HG03108 (cell line): ENCODE results near the gene TMEM40.
"Not testable (repeated sequence)": the region's sequence is repeated elsewhere in the genome, so short reads cannot be mapped to it uniquely, and the experiment has no call there.

Experiments used
- ATAC-seq: cut with Tn5 transposase; IDR thresholded peaks from one replicate; pipeline ENCODE4 v1.9.1; 2021; ENCODE audit warnings: moderate library complexity; ENCODE audit not compliant: unreplicated experiment

TMEM40 gene, protein sequence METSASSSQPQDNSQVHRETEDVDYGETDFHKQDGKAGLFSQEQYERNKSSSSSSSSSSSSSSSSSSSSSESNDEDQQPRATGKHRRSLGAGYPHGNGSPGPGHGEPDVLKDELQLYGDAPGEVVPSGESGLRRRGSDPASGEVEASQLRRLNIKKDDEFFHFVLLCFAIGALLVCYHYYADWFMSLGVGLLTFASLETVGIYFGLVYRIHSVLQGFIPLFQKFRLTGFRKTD

DNA sequence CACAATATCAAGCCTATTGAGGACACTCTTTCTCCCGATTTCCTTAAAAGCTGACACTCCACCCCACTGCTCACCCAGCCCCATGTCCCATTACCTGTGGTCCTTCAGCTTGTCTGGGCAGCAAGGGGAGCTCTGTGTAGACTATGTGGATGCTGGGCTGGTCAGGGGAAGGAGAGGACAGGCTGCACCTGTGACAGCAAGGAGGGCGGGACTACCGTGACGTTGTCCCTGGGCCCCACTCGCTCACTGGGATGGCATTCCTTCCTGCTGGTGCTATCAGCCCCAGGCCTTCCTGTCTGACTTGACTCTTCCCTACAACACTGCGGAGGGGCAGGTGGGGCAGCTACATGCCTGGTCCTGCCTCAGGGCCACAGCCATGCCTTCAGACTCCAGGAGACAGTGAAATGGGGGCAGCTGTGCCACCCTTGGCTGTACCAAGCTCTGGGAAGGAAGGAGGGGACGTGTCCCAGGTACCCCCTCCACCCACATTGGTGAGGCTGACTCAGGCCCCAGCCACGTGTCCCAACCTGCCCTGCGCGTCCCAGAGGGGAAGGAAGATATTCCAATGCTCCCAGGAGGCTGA, at the start of gene TMEM40:
TSS of gene TMEM40 (minus strand) at position 163 of the 583 bp plus-strand sequence. CDS start 9,427 bp downstream, outside the sequence.
- no peak for ATAC-seq

DNA sequence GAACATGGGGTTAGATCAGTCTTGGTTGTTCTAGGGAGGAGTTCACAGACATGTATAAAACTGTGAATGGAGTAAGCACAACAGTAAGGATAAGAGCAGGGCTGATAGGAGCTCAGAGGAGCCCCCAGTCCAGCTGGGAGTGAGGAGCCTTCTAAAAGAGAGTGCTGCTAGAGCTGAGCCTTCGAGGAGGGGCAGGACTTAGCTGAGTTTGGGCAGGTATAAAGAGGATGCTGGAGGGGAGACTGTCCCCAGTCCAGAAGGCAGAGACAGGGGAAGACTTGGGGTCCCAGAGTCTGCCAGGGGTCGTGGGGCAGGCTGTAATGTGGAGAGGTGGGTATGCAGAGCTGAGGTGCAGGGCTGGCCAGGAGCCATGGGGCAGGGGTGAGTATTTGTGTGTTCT, 49.5 kb upstream of the TMEM40 start:
- ATAC-seq: no peak

DNA sequence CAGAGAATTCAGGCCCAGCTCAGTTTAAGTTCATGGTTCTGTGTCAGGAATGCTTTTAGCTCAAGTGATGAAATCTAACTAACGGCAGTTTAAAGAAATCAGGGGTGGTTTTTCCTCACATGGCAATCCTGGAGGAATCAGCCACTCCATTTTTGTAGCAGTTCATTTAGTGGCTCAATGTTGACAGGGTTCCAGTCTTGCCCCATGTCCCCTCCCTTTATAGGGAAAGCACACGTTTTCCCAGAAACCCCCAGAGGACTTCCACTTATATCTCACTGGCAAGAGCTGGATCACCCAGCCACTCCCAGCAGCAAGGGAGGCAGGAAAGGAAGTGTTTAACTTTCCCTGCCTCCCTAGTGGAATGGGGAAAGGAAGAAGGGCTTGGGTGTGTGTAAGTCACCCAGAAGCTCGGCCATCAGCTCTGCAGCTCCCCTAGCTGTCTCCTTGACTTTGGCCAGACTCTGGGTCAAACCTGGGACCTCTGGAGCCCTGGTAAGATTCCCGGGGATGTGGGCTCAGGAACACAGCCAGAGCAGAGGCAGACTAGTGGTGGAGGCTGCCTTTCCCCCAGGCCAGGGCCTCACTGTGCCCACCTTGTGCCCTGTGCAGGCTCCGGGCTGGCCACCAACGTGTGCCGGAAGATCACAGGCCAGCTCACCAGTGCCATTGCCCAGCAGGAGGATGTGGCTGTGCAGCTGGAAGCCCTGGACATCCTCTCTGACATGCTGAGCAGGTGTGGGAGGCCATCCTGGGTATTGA, 48.7 kb upstream of the TMEM40 start:
- no peak for ATAC-seq

DNA sequence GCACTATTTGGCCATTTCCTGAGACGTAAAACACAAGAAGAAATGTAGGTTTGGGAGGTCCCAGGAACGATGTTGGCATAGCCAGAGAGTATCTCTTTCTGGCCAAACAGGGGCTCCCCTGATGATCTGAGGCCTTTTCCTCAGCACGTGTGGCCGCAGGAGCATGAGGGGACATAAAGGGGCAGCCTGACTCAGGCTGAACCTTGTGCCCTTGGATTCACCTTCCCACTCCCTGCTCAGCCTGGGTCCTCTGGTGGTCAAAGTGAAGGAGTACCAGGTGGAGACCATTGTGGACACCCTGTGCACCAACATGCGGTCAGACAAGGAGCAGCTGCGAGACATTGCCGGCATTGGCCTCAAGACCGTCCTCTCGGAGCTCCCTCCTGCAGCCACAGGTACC, 48.0 kb upstream of the TMEM40 start:
- no peak for ATAC-seq

DNA sequence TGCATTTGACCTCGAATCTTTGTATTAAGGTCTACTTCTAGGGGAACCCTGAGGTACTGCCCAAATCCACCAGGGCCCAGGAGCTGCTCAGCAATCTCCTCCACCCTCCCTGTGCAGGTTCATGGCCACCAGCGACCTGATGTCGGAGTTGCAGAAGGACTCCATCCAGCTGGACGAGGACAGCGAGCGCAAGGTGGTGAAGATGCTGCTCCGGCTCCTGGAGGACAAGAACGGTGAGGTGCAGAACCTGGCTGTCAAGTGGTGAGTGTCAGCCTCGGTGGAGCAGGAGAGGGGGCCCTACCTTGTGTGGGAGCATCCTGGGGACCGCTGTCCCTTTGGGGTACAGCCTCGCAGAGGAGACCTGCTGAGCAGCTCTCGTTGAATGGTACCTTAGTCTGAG, 44.3 kb upstream of the TMEM40 start:
- ATAC-seq: no peak

DNA sequence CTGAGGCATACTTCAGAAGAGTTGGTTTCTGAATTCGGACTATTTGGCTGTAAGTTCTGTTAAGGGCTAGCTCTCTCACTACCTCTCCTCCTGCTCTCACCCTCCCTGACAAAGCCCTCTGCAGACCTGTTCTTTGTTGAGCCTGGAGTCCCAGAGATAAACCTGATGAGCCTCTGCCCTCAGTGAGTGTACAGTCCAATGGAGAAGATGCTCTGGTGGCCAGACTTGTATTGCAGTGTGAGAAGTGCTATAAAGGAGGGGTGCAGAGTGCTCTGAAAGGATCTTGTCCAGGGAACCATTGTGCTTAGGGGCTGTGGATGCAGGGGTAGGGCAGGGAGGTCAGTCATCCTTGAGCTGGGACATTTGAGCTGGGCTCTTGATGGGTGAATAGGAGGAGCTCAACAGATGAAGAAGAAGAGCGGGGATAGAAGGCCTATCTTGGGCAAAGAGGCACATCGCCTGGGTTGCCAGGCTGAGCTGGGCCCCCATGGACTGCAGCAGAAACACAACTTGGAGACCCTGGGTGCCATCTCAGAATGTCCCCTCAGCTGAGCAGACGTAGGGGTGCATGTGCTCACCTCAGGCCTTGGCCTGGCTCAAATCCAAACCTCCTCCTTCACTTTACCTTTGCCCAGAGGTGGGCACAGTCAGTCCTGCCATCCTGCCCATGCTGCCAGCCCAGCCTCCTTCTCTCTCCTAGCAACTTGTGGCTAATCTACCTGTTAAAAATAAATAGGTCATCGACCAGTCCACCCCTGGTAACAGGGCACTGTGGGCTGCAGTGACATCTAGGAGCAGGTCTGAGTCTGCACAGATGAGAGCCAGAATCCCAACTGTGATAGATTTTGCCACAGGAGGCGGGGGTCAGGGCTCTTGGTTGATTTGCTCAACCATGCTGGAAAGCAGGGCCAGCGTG, 40.7 kb upstream of the TMEM40 start:
- no peak for ATAC-seq

DNA sequence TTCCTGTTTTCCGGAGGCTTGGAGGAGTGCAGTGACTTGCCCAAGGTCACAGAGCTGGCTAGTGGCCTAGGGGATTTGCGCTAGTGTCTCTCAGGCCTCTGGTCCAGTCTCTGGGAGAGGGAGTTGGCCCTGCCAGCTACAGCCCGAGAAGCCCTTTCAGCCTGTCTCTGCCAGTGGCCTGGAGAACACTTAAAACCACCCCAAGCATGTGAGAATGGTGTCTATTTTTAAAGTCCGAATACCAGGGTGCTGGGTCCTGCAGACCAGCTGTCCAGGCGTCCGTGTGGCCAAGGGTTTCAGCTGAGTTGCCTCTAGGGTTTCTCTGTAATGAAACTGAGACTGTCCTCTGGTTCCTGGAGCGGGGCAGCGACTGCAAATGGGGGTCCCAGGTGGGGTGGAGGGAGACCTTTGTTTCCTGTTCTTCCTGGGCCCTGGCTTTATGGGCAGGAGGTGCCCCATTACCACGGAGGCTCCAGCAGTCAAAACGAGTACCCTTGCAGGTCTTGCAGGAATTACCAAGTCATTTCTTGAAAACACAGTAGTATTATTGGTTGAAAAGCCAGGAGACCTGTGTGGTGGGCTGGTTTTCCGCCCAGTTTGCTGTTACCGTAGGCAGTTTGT, 39.6 kb upstream of the TMEM40 start:
- no peak for ATAC-seq

DNA sequence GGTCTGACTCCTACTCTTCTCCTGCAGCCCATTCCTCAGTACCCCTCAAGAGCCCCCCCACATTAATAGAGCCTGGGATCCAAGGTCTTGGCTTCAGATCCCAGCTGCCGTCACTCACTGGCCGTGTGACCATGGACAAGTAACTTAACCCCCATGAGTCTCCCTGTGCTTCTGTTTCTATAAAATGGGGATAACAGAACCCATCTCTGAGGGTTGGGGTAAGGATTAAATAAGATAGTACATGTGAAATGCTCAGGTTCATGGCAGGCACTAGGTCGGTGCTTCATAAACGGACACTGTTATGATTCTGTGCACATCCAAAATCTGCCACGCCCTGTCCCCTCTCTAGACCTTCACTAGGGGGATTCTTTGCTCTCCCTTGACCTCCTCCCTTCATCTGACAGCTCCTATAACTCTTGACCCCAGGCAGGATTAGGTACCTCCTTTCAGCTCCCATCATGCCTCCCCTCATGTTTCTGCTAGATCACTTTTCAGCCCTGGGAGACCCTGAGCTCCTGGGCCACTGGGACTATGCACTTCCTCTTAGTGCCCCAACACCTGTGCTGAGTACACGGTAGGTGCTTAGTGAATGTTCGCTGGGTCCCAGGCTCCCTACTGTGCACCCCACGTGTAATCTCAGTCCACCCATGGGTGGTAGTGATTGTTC, 39.0 kb upstream of the TMEM40 start:
- no peak for ATAC-seq

DNA sequence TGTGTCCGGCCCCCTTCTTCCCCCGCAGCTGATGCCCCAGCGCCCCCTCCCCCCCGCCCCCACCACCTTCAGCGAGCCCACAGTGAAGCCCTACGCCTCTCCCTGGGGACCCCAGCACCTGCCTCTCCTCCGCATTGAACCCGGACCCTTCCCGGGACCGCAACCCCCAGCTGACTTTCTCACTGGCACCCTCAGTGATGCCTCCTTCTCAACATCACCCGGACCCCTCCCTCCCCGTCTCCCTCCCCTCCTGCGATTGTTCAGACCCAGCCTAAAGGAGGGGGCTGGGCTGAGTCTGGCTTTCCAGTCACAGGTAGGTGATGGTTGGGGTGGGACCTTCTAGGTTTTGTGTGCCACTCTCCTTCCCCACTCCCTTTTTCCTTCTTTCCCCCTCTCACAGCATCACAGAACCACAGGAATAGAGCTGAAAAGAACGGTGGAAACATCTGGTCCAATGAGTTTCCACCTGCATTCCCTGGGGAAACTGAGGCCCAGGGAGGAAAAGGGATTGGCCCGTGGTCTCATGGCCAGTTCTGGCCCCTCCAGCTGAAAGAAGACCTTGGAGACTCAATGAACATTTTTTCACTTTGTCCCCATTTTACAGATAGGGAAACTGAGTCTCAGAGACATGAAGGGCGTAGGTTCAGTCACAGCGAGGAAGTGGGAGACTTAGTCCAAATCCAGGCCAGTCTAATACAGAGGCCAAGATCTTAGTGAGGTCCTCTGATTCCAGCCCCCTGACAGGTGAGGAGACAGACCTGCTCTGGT, 38.2 kb upstream of the TMEM40 start:
- ATAC-seq: no peak

DNA sequence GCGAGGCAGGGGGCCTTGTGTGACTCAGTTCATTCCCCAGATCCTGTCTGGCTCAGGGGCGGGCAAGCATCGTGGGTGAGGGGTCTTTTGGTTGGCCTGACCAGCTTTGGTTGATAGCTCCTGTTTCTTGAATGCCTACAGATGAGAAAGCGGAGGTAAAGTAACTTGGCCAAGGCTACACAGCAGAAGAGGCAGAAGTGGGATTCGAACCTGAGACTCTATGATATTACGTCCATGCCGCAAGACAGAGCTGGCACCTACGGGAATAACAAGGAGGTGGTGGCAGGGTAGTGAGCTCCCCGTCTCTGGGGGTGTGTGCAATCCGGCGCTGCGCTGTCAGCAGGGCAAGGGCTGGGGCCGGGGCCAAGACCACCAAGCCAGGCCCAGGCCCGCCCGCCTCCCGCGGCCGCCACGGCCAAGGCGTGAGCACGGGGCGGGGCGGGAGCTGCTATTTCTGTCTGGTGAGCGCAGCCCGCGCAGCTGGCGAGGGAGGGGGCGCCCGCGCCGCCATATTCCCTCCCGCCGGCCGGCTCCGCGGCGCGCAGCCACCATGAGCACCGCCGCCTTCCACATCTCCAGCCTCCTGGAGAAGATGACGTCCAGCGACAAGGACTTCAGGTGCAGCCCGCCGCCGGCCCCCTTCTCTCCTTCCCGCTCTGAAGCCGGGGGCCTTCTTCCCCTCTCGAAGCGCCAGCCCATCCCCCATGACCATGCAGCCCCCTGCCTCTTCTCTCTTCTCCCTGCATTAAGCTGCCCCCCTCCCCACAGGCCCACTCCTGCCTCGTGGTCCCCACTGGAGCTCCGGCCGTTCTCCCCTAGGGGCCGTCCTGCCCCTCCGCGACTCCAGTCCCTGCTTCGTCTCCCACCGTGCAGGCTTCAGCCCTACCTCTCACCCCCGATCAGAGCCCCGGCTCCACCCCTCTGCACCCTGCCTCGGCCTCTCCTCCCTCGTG, 37.4 kb upstream of the TMEM40 start, which contains the start of gene CAND2:
TSS of gene CAND2 (plus strand) at position 510 of the 953 bp plus-strand sequence. CDS start at position 551, 41 bp downstream.
- no peak for ATAC-seq

DNA sequence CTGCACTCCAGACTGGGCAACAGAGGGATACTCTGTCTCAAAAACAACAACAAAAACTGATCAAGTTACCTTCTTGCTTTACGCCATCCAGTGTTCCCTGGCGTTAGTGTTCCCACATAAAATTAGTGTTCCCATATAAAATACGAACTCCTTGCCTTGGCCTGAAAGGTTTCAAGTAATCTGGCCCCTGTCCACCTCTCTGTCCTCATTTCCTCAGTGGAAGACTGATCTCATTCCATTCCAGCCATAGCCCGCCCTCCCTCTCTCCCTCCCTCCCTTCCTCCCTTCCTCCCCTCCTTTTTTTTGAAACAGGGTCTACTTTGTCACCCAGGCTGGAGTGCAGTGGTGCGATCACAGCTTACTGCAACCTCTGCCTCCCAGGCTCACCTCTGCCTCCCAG, 34.6 kb upstream of the TMEM40 start:
- ATAC-seq: no peak

DNA sequence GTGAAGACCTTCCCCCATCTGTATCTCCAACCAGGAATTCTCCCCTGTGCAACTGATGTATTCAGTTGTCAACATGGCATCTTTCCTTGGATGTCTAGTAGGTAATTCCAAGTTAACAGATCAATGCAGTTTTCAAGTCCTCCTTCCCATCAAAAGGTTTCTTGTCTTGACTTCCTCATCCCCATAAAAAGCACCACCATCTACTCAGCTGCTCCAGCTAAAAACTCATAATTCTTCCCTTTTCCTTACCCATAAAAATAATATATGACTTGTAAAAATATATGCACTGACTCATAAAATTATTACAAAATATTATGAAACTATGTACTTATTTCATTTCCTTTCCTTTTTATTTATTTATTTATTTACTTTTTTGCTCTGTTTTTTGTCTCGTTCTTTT, 32.4 kb upstream of the TMEM40 start:
- no peak for ATAC-seq

DNA sequence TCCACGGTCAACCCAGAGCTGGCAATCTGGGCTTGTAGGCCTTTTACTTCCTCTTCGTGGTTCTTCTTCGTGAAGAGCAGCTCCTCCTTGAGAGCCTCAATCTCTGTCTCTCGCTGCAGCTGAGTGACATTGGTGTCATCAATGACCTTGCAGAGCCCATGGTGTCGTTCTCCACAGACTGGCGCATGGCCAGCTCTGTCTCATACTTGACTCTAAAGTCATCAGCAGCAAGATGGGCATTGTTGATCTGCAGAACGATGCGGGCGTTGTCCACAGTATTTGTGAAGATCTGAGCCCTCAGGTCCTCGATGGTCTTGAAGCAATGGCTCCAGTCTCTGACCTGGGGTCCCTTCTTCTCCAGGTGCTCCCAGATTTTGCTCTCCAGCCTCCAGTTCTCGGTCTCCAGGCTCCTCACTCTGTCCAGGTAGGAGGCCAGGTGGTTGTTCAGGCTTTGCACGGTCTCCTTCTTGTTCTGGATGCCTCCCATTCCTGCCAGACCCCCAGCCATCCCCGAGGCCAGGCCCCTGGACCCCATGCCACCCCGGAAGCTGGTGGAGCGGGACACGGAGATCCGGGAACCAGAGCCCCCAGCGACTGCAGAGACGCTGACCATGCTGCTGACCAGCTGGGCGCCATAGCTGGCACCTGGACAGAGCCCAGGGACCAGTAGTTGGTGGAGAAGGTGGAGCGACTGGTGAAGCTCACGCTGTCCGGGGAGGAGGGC, 29.1 kb upstream of the TMEM40 start:
- not testable (repeated sequence) for ATAC-seq

DNA sequence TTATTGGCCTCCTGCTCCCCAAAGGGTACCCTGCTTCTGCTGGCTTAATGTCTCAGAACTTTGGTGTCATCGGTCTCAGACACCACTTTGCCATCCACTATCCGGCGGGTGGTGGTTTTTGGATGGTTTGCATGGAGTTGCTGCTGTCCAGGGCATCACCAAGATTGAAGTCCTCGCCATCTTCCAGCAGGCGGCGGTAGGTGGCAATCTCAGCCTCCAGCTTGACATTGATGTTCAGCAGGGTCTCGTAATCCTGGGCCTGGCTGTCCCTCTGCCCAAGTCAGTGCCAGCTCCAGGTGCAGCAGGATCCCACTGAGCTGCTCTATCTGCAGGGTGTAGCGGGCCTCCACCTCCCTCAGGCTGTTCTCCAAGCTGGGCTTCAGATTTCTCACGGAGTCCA, 28.3 kb upstream of the TMEM40 start:
- ATAC-seq: not testable (repeated sequence)

DNA sequence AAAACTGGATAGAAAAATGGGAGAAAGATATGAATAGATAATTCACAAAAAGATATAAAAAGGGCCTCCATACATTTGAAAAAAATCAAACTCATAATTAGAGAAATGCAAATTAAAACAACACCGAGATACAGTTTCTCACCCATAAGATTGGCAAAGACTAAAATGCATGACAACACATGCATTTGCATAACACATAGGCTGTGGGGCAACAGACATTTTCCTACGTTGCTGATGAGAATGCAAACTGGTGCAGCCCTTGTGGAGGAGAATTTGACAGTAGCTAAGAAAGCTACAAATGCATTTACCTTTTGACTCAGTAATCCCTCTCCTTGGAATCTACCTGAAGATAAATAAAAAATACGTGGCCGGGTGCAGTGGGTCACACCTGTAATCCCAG, 26.0 kb upstream of the TMEM40 start:
- ATAC-seq: no peak

DNA sequence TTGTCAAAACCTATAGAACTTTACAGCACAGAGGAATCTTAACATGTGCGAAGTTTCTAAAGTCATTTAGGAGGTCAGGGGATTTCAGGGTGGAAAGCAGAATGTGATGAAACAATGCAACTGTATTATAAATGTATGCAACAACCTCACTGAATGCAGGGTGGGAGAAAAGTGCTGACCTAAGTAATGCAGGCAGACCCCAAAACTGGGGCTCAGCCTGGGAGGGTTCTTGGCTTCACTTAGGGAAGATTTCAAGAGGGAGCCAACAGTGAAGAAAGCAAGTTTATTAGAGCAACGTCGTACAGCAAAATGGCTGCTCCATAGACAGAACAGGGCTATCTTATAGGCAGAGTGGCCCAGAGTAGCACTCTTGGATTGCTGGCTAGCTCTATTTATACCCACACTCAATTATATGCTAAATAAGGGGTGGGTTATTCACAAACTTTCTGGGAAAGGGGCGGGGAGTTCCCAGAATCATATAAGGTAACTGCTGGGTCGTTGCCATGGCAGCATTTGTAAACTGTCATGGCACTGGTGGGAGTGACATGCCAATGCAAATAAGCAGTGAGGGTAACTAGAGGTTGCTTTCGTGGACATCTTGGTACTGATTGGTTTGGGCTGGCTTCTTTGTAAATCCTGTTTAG, 23.2 kb upstream of the TMEM40 start:
- no peak for ATAC-seq

DNA sequence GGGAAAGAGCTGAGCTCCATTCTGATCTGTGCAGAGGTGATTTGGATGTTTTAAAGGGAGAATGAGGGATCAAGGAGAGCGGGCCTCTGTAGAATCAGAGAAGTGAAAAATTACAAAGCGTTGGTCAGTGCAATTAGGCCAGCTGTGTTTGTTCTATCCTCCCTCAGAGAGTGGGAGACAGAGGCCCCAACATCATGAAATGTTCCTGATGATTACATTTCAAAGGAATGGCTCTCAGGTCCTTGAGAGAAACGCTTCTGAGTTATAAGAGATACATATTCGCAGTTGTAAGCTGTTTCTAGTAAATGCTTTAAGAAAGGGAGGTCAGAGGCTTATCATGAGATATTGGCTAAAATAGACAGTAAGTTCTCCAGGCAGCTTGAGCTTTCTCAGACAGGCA, 21.7 kb upstream of the TMEM40 start:
- no peak for ATAC-seq
